SK-N-MC (cell line): ENCODE measurements around the gene RAC2.

Experiments used
- EZH2 ChIP-seq: fragments of 200-600 bp; sonication (generic); IDR thresholded peaks from one replicate; pipeline ENCODE4 v1.6.1; 2017; ENCODE audit warnings: antibody characterized with exemption
- FOXP2 ChIP-seq: optimal IDR thresholded peaks from 2 replicates; pipeline ENCODE3; 2011; ENCODE audit warnings: mild to moderate bottlenecking, moderate library complexity; ENCODE audit not compliant: insufficient read depth; ENCODE audit errors: extremely low read length, control extremely low read depth
- POLR2AphosphoS5 ChIP-seq: IDR thresholded peaks from 2 replicates; pipeline ENCODE4 v1.6.1; 2012; ENCODE audit warnings: mild to moderate bottlenecking, low read depth, low read length, borderline replicate concordance

DNA sequence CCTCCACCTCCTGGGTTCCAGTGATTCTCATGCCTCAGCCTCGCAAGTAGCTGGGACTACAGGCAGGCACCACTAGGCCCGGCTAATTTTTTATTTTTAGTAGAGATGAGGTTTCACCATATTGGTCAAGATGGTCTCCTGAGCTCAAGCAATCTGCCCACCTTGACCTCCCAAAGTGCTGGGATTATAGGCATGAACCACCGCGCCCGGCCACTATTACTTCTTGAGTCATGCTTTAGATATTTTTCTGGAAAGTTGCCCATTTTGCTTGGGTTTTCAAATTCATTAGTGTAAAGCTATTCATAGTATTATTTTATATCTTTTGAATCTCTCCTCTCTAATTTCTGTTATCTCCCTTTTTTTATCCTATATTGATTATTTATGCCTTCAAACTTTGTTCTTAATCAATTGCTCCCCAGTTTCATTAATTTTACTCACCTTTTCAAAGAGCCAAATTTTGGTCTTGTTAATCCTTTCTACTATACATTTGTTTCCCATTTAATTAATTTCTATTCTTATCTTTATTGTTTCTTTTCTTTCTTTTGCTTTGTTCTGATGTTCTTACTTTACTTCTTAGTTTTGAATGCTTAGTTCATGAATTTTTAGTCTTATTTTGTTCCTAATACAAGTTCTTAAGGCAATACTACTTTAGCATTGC, 10.3 kb upstream of the RAC2 start:
- no peak for TF ChIP-seq EZH2
- no peak for TF ChIP-seq POLR2AphosphoS5
- TF ChIP-seq FOXP2 = no peak
